MM.1S (cell line): ENCODE data around the gene SLA2.

Experiments
- CTCF ChIP-seq: fragments of 300-600 bp; sonication (generic); IDR thresholded peaks from 2 replicates; pipeline ENCODE4 v1.5.1; 2016; ENCODE audit warnings: antibody characterized with exemption, low read length, mixed read lengths
- EZH2 ChIP-seq: fragments of 300-600 bp; sonication (generic); optimal IDR thresholded peaks from 2 replicates; pipeline ENCODE3; 2017; ENCODE audit warnings: low read depth, mild to moderate bottlenecking, antibody characterized with exemption, low read length, mixed read lengths

- TF ChIP-seq EZH2 (no peak), CTCF (no peak)
Measured at GRCh38 chr20:36655004-36655403, 9.0 kb upstream of the SLA2 start.
